Muscle layer of colon (tissue), 2 donors: ENCODE results near the gene GRIN3A.
"Not testable (repeated sequence)": the region's sequence is repeated elsewhere in the genome, so short reads cannot be mapped to it uniquely, and the experiment has no call there.

Experiments
- H3K27ac ChIP-seq: one replicate; pipeline ENCODE4 v1.7.0; 2013; ENCODE audit warnings: low read depth, mild to moderate bottlenecking, low read length, moderate library complexity
- H3K27me3 ChIP-seq, 2 donors: one replicate each; pipeline ENCODE4 v1.7.0; 2013; ENCODE audit warnings: low read length in 2 of 2, mild to moderate bottlenecking in 2 of 2; ENCODE audit not compliant: insufficient read depth in 2 of 2, control insufficient read depth in 1 of 2
- H3K36me3 ChIP-seq: one replicate; pipeline ENCODE4 v1.7.0; 2013; ENCODE audit warnings: mild to moderate bottlenecking, low read length; ENCODE audit not compliant: insufficient read depth
- H3K4me1 ChIP-seq: one replicate; pipeline ENCODE4 v1.7.0; 2013; ENCODE audit warnings: mild to moderate bottlenecking, low read length; ENCODE audit not compliant: insufficient read depth
- H3K4me3 ChIP-seq, 2 donors: one replicate each; pipeline ENCODE4 v1.7.0; 2013; ENCODE audit warnings: low read length in 2 of 2, low read depth in 1 of 2, mild to moderate bottlenecking in 1 of 2, moderate library complexity in 1 of 2
- H3K9ac ChIP-seq: one replicate; pipeline ENCODE4 v1.7.0; 2013; ENCODE audit warnings: low read length
- H3K9me3 ChIP-seq: one replicate; pipeline ENCODE4 v1.7.0; 2013; ENCODE audit warnings: mild to moderate bottlenecking, low read length
- donor health status: abdominal sarcoma.
- donor health status: Adenocarcinoma of cecum.

GRIN3A gene

GRCh38 chr9:101571114-101571513 lies 167.3 kb downstream of the GRIN3A start:
- Histone ChIP-seq H3K27me3 (no peaks in the 10 kb centered on the region), H3K27ac (no peak overlapping the region), H3K36me3 (peaks cover 9% of the 10 kb centered on the region), H3K9ac (no peak overlapping the region), H3K4me1 (no peaks in the 10 kb centered on the region), H3K4me3 (no peak overlapping the region), H3K9me3 (no peaks in the 10 kb centered on the region)

- H3K4me3 ChIP-seq = no peak overlapping the region
- no peaks in the 10 kb centered on the region for H3K4me1 ChIP-seq
- H3K27me3 ChIP-seq = no peaks in the 10 kb centered on the region
- no peaks in the 10 kb centered on the region for H3K9me3 ChIP-seq
- peaks cover 9% of the 10 kb centered on the region for H3K36me3 ChIP-seq
- no peak overlapping the region for H3K27ac ChIP-seq
- no peak overlapping the region for H3K9ac ChIP-seq
These were observed 168.5 kb downstream of the GRIN3A start for GRCh38 chr9:101569741-101570501.

GRCh38 chr9:101567725-101568350 lies 170.6 kb downstream of the GRIN3A start:
- Histone ChIP-seq H3K9me3 (no peaks in the 10 kb centered on the region), H3K9ac (no peak overlapping the region), H3K4me3 (no peak overlapping the region), H3K36me3 (peaks cover 19% of the 10 kb centered on the region), H3K27me3 (no peaks in the 10 kb centered on the region), H3K4me1 (no peaks in the 10 kb centered on the region), H3K27ac (no peak overlapping the region)

GRCh38 chr9:101566904-101567724 lies 171.3 kb downstream of the GRIN3A start:
- H3K27ac ChIP-seq = no peak overlapping the region
- H3K36me3 ChIP-seq = peaks cover 26% of the 10 kb centered on the region
- no peaks in the 10 kb centered on the region for H3K9me3 ChIP-seq
- H3K4me3 ChIP-seq = no peak overlapping the region
- no peaks in the 10 kb centered on the region for H3K27me3 ChIP-seq
- H3K4me1 ChIP-seq = no peaks in the 10 kb centered on the region
- no peak overlapping the region for H3K9ac ChIP-seq

- Histone ChIP-seq H3K9me3 (no peaks in the 10 kb centered on the region), H3K27ac (no peak overlapping the region), H3K36me3 (peaks cover 38% of the 10 kb centered on the region), H3K9ac (no peak overlapping the region), H3K27me3 (no peaks in the 10 kb centered on the region), H3K4me1 (no peaks in the 10 kb centered on the region), H3K4me3 (no peak overlapping the region)
These were observed 174.2 kb downstream of the GRIN3A start for GRCh38 chr9:101564252-101564651.

- H3K4me1 ChIP-seq = no peaks in the 10 kb centered on the region
- H3K36me3 ChIP-seq = peaks cover 39% of the 10 kb centered on the region
- H3K9me3 ChIP-seq = no peaks in the 10 kb centered on the region
- H3K9ac ChIP-seq = no peak overlapping the region
- no peaks in the 10 kb centered on the region for H3K27me3 ChIP-seq
- H3K4me3 ChIP-seq = no peak overlapping the region
- H3K27ac ChIP-seq = no peak overlapping the region
These were observed 175.5 kb downstream of the GRIN3A start for GRCh38 chr9:101562966-101563365.

GRCh38 chr9:101561740-101562139 lies 176.7 kb downstream of the GRIN3A start:
- no peak overlapping the region for H3K27ac ChIP-seq
- peaks cover 37% of the 10 kb centered on the region for H3K36me3 ChIP-seq
- H3K9ac ChIP-seq = no peak overlapping the region
- no peaks in the 10 kb centered on the region for H3K9me3 ChIP-seq
- no peaks in the 10 kb centered on the region for H3K27me3 ChIP-seq
- no peak overlapping the region for H3K4me3 ChIP-seq
- H3K4me1 ChIP-seq = no peaks in the 10 kb centered on the region

- not testable (repeated sequence) for H3K9me3 ChIP-seq, H3K9ac ChIP-seq, H3K27me3 ChIP-seq, H3K4me3 ChIP-seq, H3K4me1 ChIP-seq, H3K27ac ChIP-seq
- H3K36me3 ChIP-seq = peaks cover 73% of the 10 kb centered on the region
These were observed 188.9 kb downstream of the GRIN3A start for GRCh38 chr9:101549472-101550098.

GRCh38 chr9:101543098-101543735 lies 195.2 kb downstream of the GRIN3A start:
- H3K27me3 ChIP-seq = no peaks in the 10 kb centered on the region
- H3K9ac ChIP-seq = no peak overlapping the region
- H3K27ac ChIP-seq = no peak overlapping the region
- H3K9me3 ChIP-seq = no peaks in the 10 kb centered on the region
- H3K4me1 ChIP-seq = no peaks in the 10 kb centered on the region
- peaks cover 62% of the 10 kb centered on the region for H3K36me3 ChIP-seq
- no peak overlapping the region for H3K4me3 ChIP-seq

GRCh38 chr9:101540069-101540468 lies 198.4 kb downstream of the GRIN3A start:
- Histone ChIP-seq H3K27ac (no peak overlapping the region), H3K4me1 (peaks cover 30% of the 10 kb centered on the region), H3K27me3 (no peaks in the 10 kb centered on the region), H3K9me3 (no peaks in the 10 kb centered on the region), H3K4me3 (no peak overlapping the region), H3K9ac (no peak overlapping the region), H3K36me3 (peaks cover 61% of the 10 kb centered on the region)

GRCh38 chr9:101536938-101537337 lies 201.5 kb downstream of the GRIN3A start:
- Histone ChIP-seq H3K27me3 (no peaks in the 10 kb centered on the region), H3K4me3 (no peak overlapping the region), H3K4me1 (peaks cover 34% of the 10 kb centered on the region), H3K9ac (no peak overlapping the region), H3K36me3 (peaks cover 43% of the 10 kb centered on the region), H3K27ac (no peak overlapping the region), H3K9me3 (no peaks in the 10 kb centered on the region)
